Stomach (tissue), 9 donors: ENCODE results near the gene PPP1R13L. TPM values are rescaled to one million over a fixed set of nuclear protein-coding genes. Genes with fewer than 3 reads are reported as not detected.
A peak's percentile ranks its signal among the peaks of the same experiment; 100 is the strongest.

Experiments used
- DNase-seq, 2 donors: peaks; one replicate each; pipeline versions ENCODE4 v3.0.0 to v3.0.0-alpha.2; 2013 to 2019
- H3K27ac ChIP-seq, 5 donors: fragments of 200-600 bp in 4 of 5; sonication (generic) in 4 of 5; one replicate each; pipeline ENCODE4 v1.5.1; 2013 to 2019; ENCODE audit warnings: mild to moderate bottlenecking in 1 of 5, moderate library complexity in 1 of 5
- H3K27me3 ChIP-seq, 3 donors: fragments of 200-600 bp; sonication (generic); one replicate each; pipeline ENCODE4 v1.5.1; 2017 to 2019; ENCODE audit warnings: mixed run types in 1 of 3
- H3K36me3 ChIP-seq, 4 donors: fragments of 200-600 bp; sonication (generic); 1 replicate in 3 of 4; 2 replicates in 1 of 4; pipeline ENCODE4 v1.5.1; 2016 to 2019
- H3K4me1 ChIP-seq, 4 donors: fragments of 200-600 bp; sonication (generic); one replicate each; pipeline ENCODE4 v1.5.1; 2016 to 2019
- H3K4me3 ChIP-seq, 4 donors: fragments of 200-600 bp; sonication (generic) in 3 of 4; one replicate each; pipeline ENCODE4 v1.5.1; 2016 to 2019; ENCODE audit warnings: mild to moderate bottlenecking in 1 of 4
- H3K9me3 ChIP-seq, 4 donors: fragments of 200-600 bp; sonication (generic); one replicate each; pipeline ENCODE4 v1.5.1; 2016 to 2019
- CTCF ChIP-seq, 7 experiments: fragments of 450-650 bp in 4 of 7; fragments of 200-600 bp in 3 of 7; sonication (generic) in 3 of 7; IDR thresholded peaks; one replicate each; pipeline ENCODE4 v1.5.1; 2016 to 2019; ENCODE audit warnings: antibody characterized with exemption in 7 of 7, control low read depth in 2 of 7, mild to moderate bottlenecking in 1 of 7
- EP300 ChIP-seq: sonication (generic); formaldehyde crosslinking; IDR thresholded peaks from one replicate; pipeline ENCODE4 v1.6.1; 2017; ENCODE audit warnings: antibody characterized with exemption
- POLR2A ChIP-seq, 4 donors: fragments of 450-650 bp; IDR thresholded peaks; one replicate each; pipeline ENCODE4 v1.6.1; 2016; ENCODE audit warnings: antibody characterized with exemption in 4 of 4, control low read depth in 2 of 4, mild to moderate bottlenecking in 1 of 4, moderate library complexity in 1 of 4
- POLR2AphosphoS5 ChIP-seq, 3 donors: sonication (generic); formaldehyde crosslinking; IDR thresholded peaks; one replicate each; pipeline ENCODE4 v1.6.1; 2016; ENCODE audit warnings: antibody characterized with exemption in 3 of 3
- WGBS, 5 donors: extraction: QIAGEN DNeasy Blood & Tissue Kit in 3 of 5; methylation state at CpG; one replicate each; pipeline versions ENCODE4 v1.1.5 to v1.1.7; 2013 to 2018; 5-methylcytosine and 5-hydroxymethylcytosine counted together
- intact Hi-C: fragments of 100-400 bp; cut with DNase I; formaldehyde crosslinking; loops from one replicate; pipeline ENCODE4 v1.15.1; 2023; ENCODE audit warnings: low total_unique reads
- polyA plus RNA-seq, 3 donors: library from polyadenylated mRNA; stranded (reverse); fragments of 200-250 nt; gene quantifications; one replicate each; pipeline ENCODE4 v1.2.3, GENCODE V29; 2013
- total RNA-seq, 5 donors: library from RNA; depleted of rRNA; stranded (reverse); fragments of >200 nt; gene quantifications; one replicate each; pipeline versions ENCODE4 v1.1.0 to v1.2.3, GENCODE V29; 2014 to 2016
- donor health status: healthy with polysubstance abuse.
- donor health status: Bipolar disorder and iron deficiency.
- donor health status: healthy.

Gene PPP1R13L
- total and polyA plus RNA-seq, 8 donors: 2.4 to 120 (median 19.9) TPM

DNA sequence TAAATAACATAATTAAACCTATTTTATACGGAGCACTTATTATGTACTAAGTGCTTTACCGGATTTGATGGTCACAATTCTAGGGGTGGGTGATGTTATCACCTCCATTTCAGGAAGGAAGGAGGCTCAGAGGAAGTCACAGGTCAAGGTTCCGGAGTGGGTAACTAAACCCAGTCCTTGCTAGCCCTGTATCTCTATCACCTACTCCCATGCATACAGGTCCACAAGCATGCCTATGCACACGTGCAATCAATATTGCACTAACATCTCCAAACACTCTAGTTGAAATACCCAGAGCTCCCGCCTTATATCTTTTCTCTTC is 45.1 kb upstream of the PPP1R13L start:
- TF ChIP-seq CTCF (IDR thresholded peaks at IDR 0.05) (no peak), EP300 (no peak), POLR2AphosphoS5 (IDR thresholded peaks at IDR 0.05) (no peak), POLR2A (IDR thresholded peaks at IDR 0.05) (no peak)
- Histone ChIP-seq H3K27me3 (no peaks in the 10 kb centered on the region), H3K4me1 (peaks cover 25 to 45% (median 32%) of the 10 kb centered on the region in 4 donors), H3K9me3 (no peaks in the 10 kb centered on the region), H3K36me3 (no peaks in the 10 kb centered on the region), H3K4me3 (peak overlapping the region; percentile 43 to 66 (median 60)), H3K27ac (peak overlapping the region; percentile 71 to 92 (median 86))
- no peak for DNase-seq
- intact Hi-C loops: no loop called here
- WGBS, 5 donors: 23 to 33% (median 29%) methylated on average over 5 of the region's 5 CpGs

DNA sequence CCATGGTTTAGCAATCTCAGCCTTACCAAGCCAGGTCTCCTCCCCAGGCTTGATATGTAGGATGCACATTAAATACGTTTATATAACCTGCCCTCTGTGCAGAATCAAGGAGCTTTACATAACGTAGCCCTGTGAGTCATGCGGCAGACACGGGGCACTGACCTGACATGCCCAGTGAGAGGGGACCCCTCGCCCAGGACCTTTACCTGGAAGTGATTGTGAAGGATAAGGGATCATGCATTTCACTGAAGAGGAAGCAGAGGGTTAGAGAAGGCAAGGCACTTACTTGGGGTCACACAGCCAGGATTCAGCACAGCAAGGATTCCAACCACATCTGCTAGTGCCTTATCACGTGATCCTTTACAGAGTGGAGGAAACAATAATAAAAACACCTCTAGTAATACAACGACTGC is 44.0 kb upstream of the PPP1R13L start:
- TF ChIP-seq EP300 (no peak), POLR2A (IDR thresholded peaks at IDR 0.05) (no peak), POLR2AphosphoS5 (IDR thresholded peaks at IDR 0.05) (no peak), CTCF (IDR thresholded peaks at IDR 0.05) (no peak)
- peaks cover 26 to 45% (median 34%) of the 10 kb centered on the region in 4 donors for H3K4me1 ChIP-seq
- WGBS, 5 donors: 42 to 58% (median 48%) methylated on average over 7 of the region's 7 CpGs

DNA sequence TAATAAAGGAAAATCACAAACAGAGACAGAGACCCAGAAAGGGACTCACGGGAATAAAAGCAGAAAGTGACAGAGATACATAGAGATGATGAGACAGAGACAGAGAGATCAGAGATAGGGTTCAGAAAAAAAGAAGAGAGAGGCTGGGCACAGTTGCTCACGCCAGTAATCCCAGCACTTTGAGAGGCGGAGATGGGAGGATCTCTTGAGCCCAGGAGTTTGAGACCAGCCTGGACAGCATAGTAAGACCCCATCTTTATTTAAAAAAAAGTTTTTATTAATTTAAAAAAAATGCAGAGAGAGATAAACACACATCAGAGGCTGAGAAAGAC is 43.5 kb upstream of the PPP1R13L start:
- Histone ChIP-seq H3K36me3 (no peaks in the 10 kb centered on the region), H3K4me3 (no peak overlapping the region), H3K27me3 (no peaks in the 10 kb centered on the region), H3K9me3 (no peaks in the 10 kb centered on the region), H3K27ac (no peak overlapping the region), H3K4me1 (peaks cover 26 to 50% (median 38%) of the 10 kb centered on the region in 4 donors)
- no peak for DNase-seq
- intact Hi-C loops: no loop called here
- 81 to 92% (median 90%) methylated on average over 3 of the region's 3 CpGs for WGBS, 5 donors
- no peak for TF ChIP-seq POLR2AphosphoS5 (IDR thresholded peaks at IDR 0.05)
- TF ChIP-seq POLR2A (IDR thresholded peaks at IDR 0.05): no peak
- no peak for TF ChIP-seq CTCF (IDR thresholded peaks at IDR 0.05)
- no peak for TF ChIP-seq EP300

More for the DNA sequence above, 44.0 kb upstream of the PPP1R13L start:
- Histone ChIP-seq H3K4me3 (no peak overlapping the region), H3K27me3 (no peaks in the 10 kb centered on the region), H3K9me3 (no peaks in the 10 kb centered on the region), H3K27ac (peak overlapping the region in 2 of 5 donors; percentile 85 to 92), H3K36me3 (no peaks in the 10 kb centered on the region)
- intact Hi-C loops: no loop called here
- DNase-seq: peak in 1 of 2 donors; percentile 33

DNA sequence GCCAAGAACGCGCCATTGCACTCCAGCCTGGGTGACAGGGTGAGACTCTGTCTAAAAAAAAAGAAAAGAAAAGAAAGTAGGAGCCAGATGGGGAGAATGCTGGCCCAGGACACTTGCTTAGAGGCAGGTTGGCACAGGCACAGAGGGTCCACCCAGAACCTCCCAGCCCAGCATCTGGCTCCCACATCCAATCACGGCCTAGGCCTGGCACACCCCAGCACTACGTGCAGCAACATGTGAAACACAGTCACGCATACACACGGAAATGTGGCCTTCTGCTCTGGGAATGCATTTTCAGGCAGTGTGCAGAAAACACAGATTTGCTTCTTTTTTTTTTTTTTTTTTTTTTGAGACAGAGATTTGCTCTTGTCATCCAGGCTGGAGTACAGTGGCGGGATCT is 42.1 kb upstream of the PPP1R13L start:
- Histone ChIP-seq H3K4me3 (no peak overlapping the region), H3K27ac (peak overlapping the region in 1 of 5 donors; percentile 26), H3K9me3 (no peaks in the 10 kb centered on the region), H3K4me1 (peaks cover 31 to 57% (median 43%) of the 10 kb centered on the region in 4 donors), H3K36me3 (no peaks in the 10 kb centered on the region), H3K27me3 (no peaks in the 10 kb centered on the region)
- peak in 1 of 2 donors; percentile 69 for DNase-seq
- WGBS, 5 donors: 75 to 86% (median 78%) methylated on average over 7 of the region's 7 CpGs
- intact Hi-C loops: no loop called here
- TF ChIP-seq POLR2A (IDR thresholded peaks at IDR 0.05): no peak
- TF ChIP-seq POLR2AphosphoS5 (IDR thresholded peaks at IDR 0.05): no peak
- TF ChIP-seq EP300: no peak
- no peak for TF ChIP-seq CTCF (IDR thresholded peaks at IDR 0.05)
